GM23338 (cell line): ENCODE results near the gene NDUFS4. TPM values are rescaled to one million over a fixed set of nuclear protein-coding genes. Genes with fewer than 3 reads are reported as not detected.

ENCODE experiments used
- ATAC-seq: fragments of 200-7000 bp; cut with Tn5 transposase; 3 replicates; pipeline ENCODE4 v1.9.1; 2020
- DNase-seq: peaks from one replicate; pipeline ENCODE4 v3.0.0-alpha.2; 2015; ENCODE audit warnings: low spot score
- H2AFZ ChIP-seq: fragments of 200-600 bp; sonication (generic); 2 replicates; pipeline ENCODE4 v1.8.0; 2016; ENCODE audit warnings: antibody characterized with exemption, mild to moderate bottlenecking, moderate library complexity
- H3F3A ChIP-seq: fragments of 200-600 bp; sonication (generic); replicated peaks from 2 replicates; pipeline ENCODE4 v1.8.0; 2017; ENCODE audit warnings: antibody characterized with exemption, mixed run types, low read depth
- H3K27ac ChIP-seq: fragments of 200-600 bp; sonication (generic); 2 replicates; pipeline ENCODE4 v1.6.1; 2016; ENCODE audit warnings: low read depth
- H3K27me3 ChIP-seq: fragments of 200-600 bp; sonication (generic); 2 replicates; pipeline ENCODE4 v1.8.0; 2016; ENCODE audit warnings: mild to moderate bottlenecking, mixed run types, moderate library complexity; ENCODE audit not compliant: insufficient read depth
- H3K36me3 ChIP-seq: fragments of 200-600 bp; sonication (generic); 2 replicates; pipeline ENCODE4 v1.8.0; 2016; ENCODE audit warnings: mild to moderate bottlenecking; ENCODE audit not compliant: insufficient read depth
- H3K4me1 ChIP-seq: fragments of 200-600 bp; sonication (generic); 2 replicates; pipeline ENCODE4 v1.8.0; 2016; ENCODE audit warnings: mild to moderate bottlenecking, moderate library complexity; ENCODE audit not compliant: insufficient read depth
- H3K4me2 ChIP-seq: fragments of 200-600 bp; sonication (generic); 2 replicates; pipeline ENCODE4 v1.7.1; 2017; ENCODE audit warnings: mixed run types
- H3K4me3 ChIP-seq: fragments of 200-600 bp; sonication (generic); 2 replicates; pipeline ENCODE4 v1.6.1; 2016; ENCODE audit warnings: mixed run types
- H3K79me2 ChIP-seq: fragments of 200-600 bp; sonication (generic); replicated peaks from 2 replicates; pipeline ENCODE4 v1.8.0; 2017; ENCODE audit warnings: mild to moderate bottlenecking; ENCODE audit not compliant: insufficient read depth
- H3K9me2 ChIP-seq: fragments of 200-600 bp; sonication (generic); 2 replicates; pipeline ENCODE4 v1.8.0; 2017; ENCODE audit not compliant: insufficient read depth
- H4K20me1 ChIP-seq: fragments of 200-600 bp; sonication (generic); replicated peaks from 2 replicates; pipeline ENCODE4 v1.8.0; 2017; ENCODE audit warnings: mild to moderate bottlenecking; ENCODE audit not compliant: insufficient read depth
- H3K27ac Mint-ChIP-seq: 2 replicates; pipeline ENCODE4 v1.8.0; 2020; ENCODE audit warnings: inconsistent platforms, mild to moderate bottlenecking, moderate library complexity, mixed read lengths
- H3K27me3 Mint-ChIP-seq: 3 replicates; pipeline ENCODE4 v1.8.0; 2022; ENCODE audit warnings: low read depth, mild to moderate bottlenecking, moderate library complexity, mixed read lengths, inconsistent platforms; ENCODE audit not compliant: insufficient read depth, poor library complexity
- H3K36me3 Mint-ChIP-seq: 3 replicates; pipeline ENCODE4 v1.8.0; 2021; ENCODE audit warnings: low read depth, mild to moderate bottlenecking, inconsistent platforms, moderate library complexity, mixed read lengths
- H3K4me1 Mint-ChIP-seq: 3 replicates; pipeline ENCODE4 v1.8.0; 2020; ENCODE audit warnings: mild to moderate bottlenecking, inconsistent platforms, mixed read lengths
- H3K4me3 Mint-ChIP-seq: 3 replicates; pipeline ENCODE4 v1.8.0; 2021; ENCODE audit warnings: moderate library complexity, mild to moderate bottlenecking, inconsistent platforms, mixed read lengths
- H3K9me3 Mint-ChIP-seq: 3 replicates; pipeline ENCODE4 v1.8.0; 2020; ENCODE audit warnings: moderate library complexity, mild to moderate bottlenecking, inconsistent platforms, mixed read lengths
- CREB1 ChIP-seq: fragments of 250-450 bp; sonication (Bioruptor Pico); IDR thresholded peaks from 2 replicates; pipeline ENCODE4 v1.5.0; 2020; ENCODE audit warnings: low read depth, mild to moderate bottlenecking, moderate library complexity
- EZH2 ChIP-seq: fragments of 200-600 bp; sonication (generic); IDR thresholded peaks from one replicate; pipeline ENCODE4 v1.8.0; 2017; ENCODE audit warnings: antibody characterized with exemption, mild to moderate bottlenecking, low read depth; ENCODE audit not compliant: unreplicated experiment
- EZH2phosphoT487 ChIP-seq: fragments of 200-600 bp; sonication (generic); IDR thresholded peaks from one replicate; pipeline ENCODE4 v1.8.1; 2018; ENCODE audit warnings: antibody characterized with exemption; ENCODE audit not compliant: unreplicated experiment
- POLR2AphosphoS5 ChIP-seq: IDR thresholded peaks from 2 replicates; pipeline ENCODE4 v1.6.1; 2016; ENCODE audit warnings: antibody characterized with exemption, low read depth
- REST ChIP-seq: IDR thresholded peaks from one replicate; pipeline ENCODE4 v1.6.1; 2018; ENCODE audit warnings: antibody characterized with exemption; ENCODE audit not compliant: unreplicated experiment
- STAT1 ChIP-seq: IDR thresholded peaks from one replicate; pipeline ENCODE4 v1.6.1; 2016; ENCODE audit warnings: antibody characterized with exemption; ENCODE audit not compliant: unreplicated experiment
- ZNF114 ChIP-seq: fragments of 250-450 bp; sonication (Bioruptor Pico); IDR thresholded peaks from 2 replicates; pipeline ENCODE4 v1.5.0; 2020; ENCODE audit warnings: mild to moderate bottlenecking, moderate library complexity
- ZNF331 ChIP-seq: fragments of 250-450 bp; sonication (Bioruptor Pico); IDR thresholded peaks from 2 replicates; pipeline ENCODE4 v1.5.0; 2020; ENCODE audit warnings: low read depth, mild to moderate bottlenecking, moderate library complexity
- ZNF462 ChIP-seq: fragments of 250-450 bp; sonication (Bioruptor Pico); IDR thresholded peaks from 2 replicates; pipeline ENCODE4 v1.5.0; 2020; ENCODE audit warnings: mild to moderate bottlenecking, moderate library complexity
- polyA plus RNA-seq: library from polyadenylated mRNA; unstranded; fragments of >200 nt; fragmentation: Nextera tagmentation; extraction: Ambion mirVana; gene quantifications from 2 replicates; pipeline ENCODE4 v1.2.1, GENCODE V29; 2016
- total RNA-seq: library from RNA; depleted of rRNA; stranded (reverse); fragments of >200 nt; shearing (Covaris generic); gene quantifications from 2 replicates; pipeline ENCODE4 v1.2.3, GENCODE V29; 2014
- TF ChIP-seq, protein P1 (sequence below): IDR thresholded peaks from 2 replicates; pipeline ENCODE4 v1.6.1; 2016; ENCODE audit warnings: antibody characterized with exemption
- TF ChIP-seq, protein P2 (sequence below), 2 experiments: fragments of 200-600 bp in 1 of 2; sonication (generic) in 1 of 2; conservative IDR thresholded peaks; 2 replicates each; pipeline versions ENCODE4 v1.5.1 to v1.6.1; 2016 to 2017; ENCODE audit warnings: antibody characterized with exemption in 2 of 2, low read depth in 2 of 2, mild to moderate bottlenecking in 2 of 2, moderate library complexity in 1 of 2

NDUFS4 gene
- total and polyA plus RNA-seq, 2 experiments from 2014 or later, result 65.6 to 151 TPM

DNA sequence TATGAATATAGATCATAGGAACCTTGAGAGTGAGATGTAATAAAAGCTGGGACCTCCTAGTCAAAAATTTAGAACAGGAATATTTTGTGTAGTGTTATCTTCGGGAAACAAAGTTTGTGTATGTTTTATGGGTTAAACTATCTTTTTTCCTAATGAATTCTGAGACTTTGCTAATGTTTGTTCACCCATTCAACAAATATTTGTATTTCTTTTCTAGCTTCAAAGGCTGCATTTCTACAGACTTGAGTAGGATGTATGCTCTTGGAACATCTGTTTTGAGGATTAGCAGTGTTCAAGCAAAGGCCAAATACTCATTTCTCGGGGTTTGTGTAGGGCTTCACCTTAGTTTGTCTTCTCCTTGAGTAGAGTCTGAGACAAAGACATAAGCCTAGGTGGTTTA lies 16.2 kb downstream of the NDUFS4 start (continued):
- no peak for TF ChIP-seq REST
- TF ChIP-seq CREB1 (CRISPR knock-in tag), result no peak
- no peak for TF ChIP-seq EZH2phosphoT487

DNA sequence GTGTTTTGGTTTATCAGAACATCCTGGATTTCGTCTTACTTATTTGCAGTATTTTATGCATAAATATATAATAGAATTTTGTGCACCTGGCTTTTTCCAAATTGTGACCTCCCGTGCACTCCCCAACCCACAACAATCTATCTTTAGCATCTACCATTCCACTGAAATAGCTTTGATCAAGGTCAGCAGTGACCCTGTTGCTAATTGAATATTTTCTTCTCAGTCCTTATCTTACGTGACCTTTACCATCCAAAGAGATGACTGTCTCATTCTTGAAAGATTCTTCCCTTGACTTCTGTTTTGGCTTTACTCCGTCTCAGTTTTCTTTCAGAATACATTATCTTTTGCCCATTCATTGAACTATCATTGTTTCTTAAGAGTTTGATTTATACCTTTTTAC lies 18.4 kb downstream of the NDUFS4 start:
- no peak overlapping the region for H3K27ac ChIP-seq
- ATAC-seq (no peak), DNase-seq (no peak)
- H3K27me3 ChIP-seq, result no peaks in the 10 kb centered on the region
- Mint-ChIP-seq H3K4me3 (no peak overlapping the region), H3K9me3 (no peaks in the 10 kb centered on the region), H3K36me3 (no peaks in the 10 kb centered on the region), H3K27ac (no peak overlapping the region), H3K4me1 (peaks cover 9% of the 10 kb centered on the region), H3K27me3 (peaks cover 4% of the 10 kb centered on the region)
- H4K20me1 ChIP-seq, result 0 out of 2 replicates have a peak, but pooled peaks cover 4% of the 10 kb centered on the region
- no peak overlapping the region for H3K4me3 ChIP-seq
- H3F3A ChIP-seq, result no peaks in the 10 kb centered on the region
- H3K4me1 ChIP-seq, result no peaks in the 10 kb centered on the region
- H2AFZ ChIP-seq, result no peak overlapping the region
- no peaks in the 10 kb centered on the region for H3K9me2 ChIP-seq
- peaks cover 86% of the 10 kb centered on the region for H3K79me2 ChIP-seq
- H3K36me3 ChIP-seq, result no peaks in the 10 kb centered on the region
- no peak overlapping the region for H3K4me2 ChIP-seq
- TF ChIP-seq, protein P1, sequence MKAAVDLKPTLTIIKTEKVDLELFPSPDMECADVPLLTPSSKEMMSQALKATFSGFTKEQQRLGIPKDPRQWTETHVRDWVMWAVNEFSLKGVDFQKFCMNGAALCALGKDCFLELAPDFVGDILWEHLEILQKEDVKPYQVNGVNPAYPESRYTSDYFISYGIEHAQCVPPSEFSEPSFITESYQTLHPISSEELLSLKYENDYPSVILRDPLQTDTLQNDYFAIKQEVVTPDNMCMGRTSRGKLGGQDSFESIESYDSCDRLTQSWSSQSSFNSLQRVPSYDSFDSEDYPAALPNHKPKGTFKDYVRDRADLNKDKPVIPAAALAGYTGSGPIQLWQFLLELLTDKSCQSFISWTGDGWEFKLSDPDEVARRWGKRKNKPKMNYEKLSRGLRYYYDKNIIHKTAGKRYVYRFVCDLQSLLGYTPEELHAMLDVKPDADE, result no peak
- TF ChIP-seq POLR2AphosphoS5 (no peak), ZNF331 (no peak), CREB1 (CRISPR knock-in tag) (no peak), EZH2 (no peak), STAT1 (no peak), ZNF114 (no peak), ZNF462 (CRISPR knock-in tag) (no peak)
- TF ChIP-seq, protein P2, sequence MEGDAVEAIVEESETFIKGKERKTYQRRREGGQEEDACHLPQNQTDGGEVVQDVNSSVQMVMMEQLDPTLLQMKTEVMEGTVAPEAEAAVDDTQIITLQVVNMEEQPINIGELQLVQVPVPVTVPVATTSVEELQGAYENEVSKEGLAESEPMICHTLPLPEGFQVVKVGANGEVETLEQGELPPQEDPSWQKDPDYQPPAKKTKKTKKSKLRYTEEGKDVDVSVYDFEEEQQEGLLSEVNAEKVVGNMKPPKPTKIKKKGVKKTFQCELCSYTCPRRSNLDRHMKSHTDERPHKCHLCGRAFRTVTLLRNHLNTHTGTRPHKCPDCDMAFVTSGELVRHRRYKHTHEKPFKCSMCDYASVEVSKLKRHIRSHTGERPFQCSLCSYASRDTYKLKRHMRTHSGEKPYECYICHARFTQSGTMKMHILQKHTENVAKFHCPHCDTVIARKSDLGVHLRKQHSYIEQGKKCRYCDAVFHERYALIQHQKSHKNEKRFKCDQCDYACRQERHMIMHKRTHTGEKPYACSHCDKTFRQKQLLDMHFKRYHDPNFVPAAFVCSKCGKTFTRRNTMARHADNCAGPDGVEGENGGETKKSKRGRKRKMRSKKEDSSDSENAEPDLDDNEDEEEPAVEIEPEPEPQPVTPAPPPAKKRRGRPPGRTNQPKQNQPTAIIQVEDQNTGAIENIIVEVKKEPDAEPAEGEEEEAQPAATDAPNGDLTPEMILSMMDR (conservative IDR thresholded peaks at IDR 0.05; ENCODE audit: low read depth in 2 of 2), result no peak
